IPS-18c (cell line): ENCODE measurements around the gene BCO2.

ENCODE experiments used
- H3K4me3 ChIP-seq: 2 replicates; pipeline ENCODE4 v1.7.0; 2013; ENCODE audit warnings: low read depth, mild to moderate bottlenecking, low read length, moderate library complexity; ENCODE audit not compliant: insufficient read depth
- H3K9me3 ChIP-seq: one replicate; pipeline ENCODE4 v1.6.1; 2013; ENCODE audit warnings: mild to moderate bottlenecking, low read length, moderate library complexity; ENCODE audit not compliant: control insufficient read depth, insufficient read depth

Gene BCO2

GRCh38 chr11:112265659-112266409 is 90.5 kb downstream of the BCO2 start:
- Histone ChIP-seq H3K4me3 (no peak overlapping the region), H3K9me3 (peaks cover 2% of the 10 kb centered on the region)

- Histone ChIP-seq H3K4me3 (no peak overlapping the region), H3K9me3 (no peaks in the 10 kb centered on the region)
Observed at GRCh38 chr11:112266410-112266778, 91.1 kb downstream of the BCO2 start.

- no peak overlapping the region for H3K4me3 ChIP-seq
- H3K9me3 ChIP-seq, result no peaks in the 10 kb centered on the region
Observed at GRCh38 chr11:112267188-112267591, 91.9 kb downstream of the BCO2 start.

GRCh38 chr11:112268406-112268805 is 93.1 kb downstream of the BCO2 start:
- Histone ChIP-seq H3K4me3 (no peak overlapping the region), H3K9me3 (no peaks in the 10 kb centered on the region)
